HCT116 (cell line): ENCODE results near the gene ARHGAP10. TPM values are rescaled to one million over a fixed set of nuclear protein-coding genes. Genes with fewer than 3 reads are reported as not detected.

Source experiments
- ATAC-seq: fragments of 200-7000 bp; cut with Tn5 transposase; 2 replicates; pipeline ENCODE4 v1.9.1; 2020; ENCODE audit warnings: mild to moderate bottlenecking, moderate library complexity
- BruUV-seq: library from RNA; stranded (reverse); fragments of 400-500 nt; replicated peaks from 2 replicates; lab custom pipeline; 2021; lab: Mats Ljungman, UMichigan
- CTCF ChIA-PET: fragments of 300-600 bp; sonication (Branson Sonifier 250); formaldehyde crosslinking; loops from one replicate; lab custom pipeline; 2021; ENCODE audit warnings: antibody characterized with exemption; lab: Charles Lee
- POLR2A ChIA-PET: fragments of 300-600, 350-600 bp; sonication (Branson Sonifier 250); formaldehyde crosslinking; loops from one replicate; lab custom pipeline; 2021; ENCODE audit warnings: antibody characterized with exemption; lab: Charles Lee
- RAD21 ChIA-PET, 2 experiments: fragments of 300-600 bp; sonication (Branson Sonifier 250); formaldehyde crosslinking; loops; one replicate each; lab custom pipeline; 2023; ENCODE audit warnings: low total read pairs in 2 of 2; ENCODE audit not compliant: uncharacterized antibody in 2 of 2, unreplicated experiment in 2 of 2, low non-redundant PET in 1 of 2; lab: Charles Lee
- DNase-seq: peaks from one replicate; pipeline ENCODE4 v3.0.0-alpha.2; 2010; ENCODE audit warnings: low read depth, low spot score
- H2AFZ ChIP-seq: fragments of 200-600 bp; shearing (Covaris generic), sonication (generic); 2 replicates; pipeline ENCODE4 v1.6.1; 2017; ENCODE audit warnings: low read depth, mixed run types, mixed read lengths, antibody characterized with exemption, low read length; ENCODE audit not compliant: poor library complexity, severe bottlenecking
- H3K27ac ChIP-seq: 2 replicates; pipeline ENCODE4 v1.5.1; 2012; ENCODE audit warnings: low read depth, low read length
- H3K27me3 ChIP-seq: fragments of 200-600 bp; sonication (generic); 2 replicates; pipeline ENCODE4 v1.6.1; 2016; ENCODE audit warnings: mixed run types, low read length, mixed read lengths; ENCODE audit not compliant: insufficient read depth
- H3K36me3 ChIP-seq, 2 experiments: fragments of 200-500 bp in 1 of 2; fragments of 200-600 bp in 1 of 2; sonication (Bioruptor generic) in 1 of 2; sonication (generic) in 1 of 2; 2 replicates each; pipeline versions ENCODE4 v1.5.1 to v1.6.1; 2014 to 2016; ENCODE audit warnings: low read length in 2 of 2, inconsistent platforms in 1 of 2, mixed read lengths in 1 of 2, mixed run types in 1 of 2; ENCODE audit not compliant: insufficient read depth in 2 of 2, control insufficient read depth in 1 of 2
- H3K4me1 ChIP-seq, 2 experiments: fragments of 200-600 bp in 1 of 2; sonication (generic) in 1 of 2; 2 replicates each; pipeline versions ENCODE4 v1.5.1 to v1.6.1; 2012 to 2017; ENCODE audit warnings: low read length in 2 of 2, inconsistent platforms in 1 of 2, mild to moderate bottlenecking in 1 of 2, mixed read lengths in 1 of 2, mixed run types in 1 of 2, moderate library complexity in 1 of 2; ENCODE audit not compliant: insufficient read depth in 2 of 2, control insufficient read depth in 1 of 2
- H3K4me2 ChIP-seq: fragments of 200-600 bp; sonication (generic); 2 replicates; pipeline ENCODE4 v1.6.1; 2017; ENCODE audit warnings: mixed run types, low read length, mixed read lengths
- H3K4me3 ChIP-seq, 2 experiments: fragments of 200-600 bp in 1 of 2; sonication (generic) in 1 of 2; replicated peaks in 1 of 2; 2 replicates each; pipeline ENCODE4 v1.5.1; 2011 to 2016; ENCODE audit warnings: low read length in 2 of 2, control low read depth in 1 of 2, low read depth in 1 of 2, mild to moderate bottlenecking in 1 of 2, mixed read lengths in 1 of 2, mixed run types in 1 of 2
- H3K79me2 ChIP-seq: fragments of 200-600 bp; sonication (generic); 2 replicates; pipeline ENCODE4 v1.6.1; 2017; ENCODE audit warnings: mild to moderate bottlenecking, mixed run types, low read length, moderate library complexity, mixed read lengths; ENCODE audit not compliant: insufficient read depth
- H3K9ac ChIP-seq: fragments of 200-600 bp; sonication (generic); 2 replicates; pipeline ENCODE4 v1.6.1; 2016; ENCODE audit warnings: low read length, mixed read lengths
- H3K9me2 ChIP-seq: fragments of 200-600 bp; sonication (generic), shearing (Covaris generic); 2 replicates; pipeline ENCODE4 v1.6.1; 2017; ENCODE audit warnings: mixed run types, mild to moderate bottlenecking, moderate library complexity; ENCODE audit not compliant: insufficient read depth
- H3K9me3 ChIP-seq, 2 experiments: fragments of 200-500 bp in 1 of 2; fragments of 200-600 bp in 1 of 2; sonication (Bioruptor generic) in 1 of 2; sonication (generic) in 1 of 2; 2 replicates each; pipeline ENCODE4 v1.6.1; 2014 to 2017; ENCODE audit warnings: low read length in 2 of 2, mixed read lengths in 2 of 2, inconsistent platforms in 1 of 2, low read depth in 1 of 2, mild to moderate bottlenecking in 1 of 2, mixed run types in 1 of 2, moderate library complexity in 1 of 2; ENCODE audit not compliant: control insufficient read depth in 1 of 2, insufficient read depth in 1 of 2
- H4K20me1 ChIP-seq: fragments of 200-600 bp; sonication (generic), shearing (Covaris generic); 2 replicates; pipeline ENCODE4 v1.6.1; 2017; ENCODE audit warnings: mixed run types, mild to moderate bottlenecking, moderate library complexity; ENCODE audit not compliant: insufficient read depth
- ATF3 ChIP-seq: IDR thresholded peaks from 2 replicates; pipeline ENCODE4 v1.6.1; 2012
- CBX3 ChIP-seq: IDR thresholded peaks from 2 replicates; pipeline ENCODE4 v1.6.1; 2012; ENCODE audit warnings: low read depth
- CEBPB ChIP-seq: IDR thresholded peaks from 2 replicates; pipeline ENCODE4 v1.6.1; 2012; ENCODE audit warnings: low read depth
- CTCF ChIP-seq, 3 experiments: fragments of 200-600 bp in 1 of 3; sonication (generic) in 1 of 3; IDR thresholded peaks in 2 of 3; conservative IDR thresholded peaks in 1 of 3; 2 replicates each; pipeline ENCODE4 v1.5.1; 2012 to 2017; ENCODE audit warnings: low read depth in 2 of 3, low read length in 2 of 3, antibody characterized with exemption in 1 of 3, borderline replicate concordance in 1 of 3, control low read depth in 1 of 3, mild to moderate bottlenecking in 1 of 3, mixed read lengths in 1 of 3, mixed run types in 1 of 3, moderate library complexity in 1 of 3; ENCODE audit not compliant: insufficient read depth in 1 of 3
- EGR1 ChIP-seq: IDR thresholded peaks from 2 replicates; pipeline ENCODE4 v1.6.1; 2012; ENCODE audit warnings: low read depth
- EZH2 ChIP-seq: fragments of 200-600 bp; sonication (generic); IDR thresholded peaks from 2 replicates; pipeline ENCODE4 v1.6.1; 2017; ENCODE audit warnings: antibody characterized with exemption, mixed run types
- FOSL1 ChIP-seq: IDR thresholded peaks from 2 replicates; pipeline ENCODE4 v1.6.1; 2012; ENCODE audit warnings: low read depth
- POLR2A ChIP-seq: IDR thresholded peaks from 2 replicates; pipeline ENCODE4 v1.7.0; 2011; ENCODE audit warnings: borderline replicate concordance; ENCODE audit not compliant: insufficient read depth, insufficient read length; ENCODE audit errors: extremely low read depth
- REST ChIP-seq: IDR thresholded peaks from 2 replicates; pipeline ENCODE4 v1.6.1; 2012; ENCODE audit warnings: low read depth
- SIN3A ChIP-seq: IDR thresholded peaks from 2 replicates; pipeline ENCODE4 v1.6.1; 2012; ENCODE audit warnings: low read depth
- SP1 ChIP-seq: IDR thresholded peaks from 2 replicates; pipeline ENCODE4 v1.6.1; 2012; ENCODE audit warnings: low read depth
- TCF7L2 ChIP-seq: IDR thresholded peaks from 2 replicates; pipeline ENCODE4 v1.7.0; 2011; ENCODE audit warnings: borderline replicate concordance, inconsistent platforms; ENCODE audit not compliant: insufficient read depth, insufficient read length; ENCODE audit errors: extremely low read depth
- ZFX ChIP-seq: fragments of 450-650 bp; IDR thresholded peaks from 2 replicates; pipeline ENCODE4 v1.6.1; 2017
- intact Hi-C: fragments of 100-400 bp; cut with micrococcal nuclease; formaldehyde crosslinking; loops from 2 replicates; pipeline ENCODE4 v1.10.0; 2022
- total RNA-seq: library from RNA; stranded (reverse); gene quantifications from one replicate; pipeline ENCODE4 v1.2.1, GENCODE V29; 2021; ENCODE audit not compliant: unreplicated experiment

ARHGAP10 gene
- total RNA-seq, 1 experiment from 2014 or later: 24.7 TPM

- Histone ChIP-seq H3K4me1 (peaks cover 0 to 17% of the 10 kb centered on the region in 2 experiments; a peak in 2 of 4 replicates), H3K27me3 (no peaks in the 10 kb centered on the region), H2AFZ (no peak overlapping the region), H3K9ac (no peak overlapping the region), H3K36me3 (no peaks in the 10 kb centered on the region), H3K4me2 (no peak overlapping the region), H3K9me3 (no peaks in the 10 kb centered on the region), H3K79me2 (peaks cover 77% of the 10 kb centered on the region), H3K4me3 (no peak overlapping the region), H3K9me2 (no peaks in the 10 kb centered on the region), H3K27ac (no peak overlapping the region), H4K20me1 (no peaks in the 10 kb centered on the region)
- intact Hi-C loops: no loop called here
- DNase-seq: no peak
- TF ChIP-seq SIN3A (no peak), REST (no peak), SP1 (no peak), POLR2A (no peak), CEBPB (no peak), FOSL1 (no peak), CBX3 (no peak), EZH2 (no peak), TCF7L2 (no peak), ZFX (no peak), ATF3 (no peak), CTCF (IDR thresholded peaks at IDR 0.05 in 2 of 3, conservative IDR thresholded peaks at IDR 0.05 in 1 of 3; ENCODE audit: borderline replicate concordance in 1 of 3, insufficient read depth in 1 of 3, low read depth in 2 of 3, low read length in 2 of 3) (no peak), EGR1 (no peak)
- ChIA-PET POLR2A (no interaction called here), RAD21 (no interaction called here), CTCF (no interaction called here)
- peak; percentile 57 for ATAC-seq
- no TSS peak for BruUV-seq
These were observed 22.2 kb downstream of the ARHGAP10 start for GRCh38 chr4:147754037-147754445.
